Esophagus squamous epithelium (tissue), 4 donors: ENCODE data around the gene PCAT7.

ENCODE experiments used
- POLR2A ChIP-seq, 4 donors: fragments of 450-650 bp; IDR thresholded peaks; one replicate each; pipeline ENCODE4 v1.6.1; 2017; ENCODE audit warnings: antibody characterized with exemption in 4 of 4, mild to moderate bottlenecking in 4 of 4, moderate library complexity in 3 of 4
- TF ChIP-seq, protein P1 (sequence below), 6 experiments: fragments of 450-650 bp in 4 of 6; fragments of 200-600 bp in 2 of 6; sonication (generic) in 2 of 6; IDR thresholded peaks; one replicate each; pipeline ENCODE4 v1.5.1; 2016 to 2019; ENCODE audit warnings: antibody characterized with exemption in 6 of 6, mild to moderate bottlenecking in 4 of 6, moderate library complexity in 4 of 6

DNA sequence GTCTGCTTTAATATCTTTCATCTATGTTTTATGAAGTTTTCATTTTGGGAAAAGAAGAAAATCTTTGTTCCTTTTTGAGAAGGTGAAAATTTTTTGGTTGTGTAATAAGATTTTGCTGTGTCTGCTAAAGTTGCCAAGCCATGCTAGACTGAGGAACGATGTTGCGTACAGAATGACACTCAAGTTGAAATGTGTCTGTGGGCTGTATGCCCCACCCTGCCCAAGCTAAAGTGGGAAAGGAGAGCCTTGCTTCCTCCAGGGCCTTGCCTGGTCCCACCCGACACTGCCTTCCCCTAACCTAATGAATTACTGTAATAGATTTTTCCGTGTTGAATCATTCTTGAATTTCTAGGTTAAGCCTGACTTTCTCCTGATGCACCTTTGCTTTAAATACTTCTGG is 2.5 kb downstream of the PCAT7 start:
- TF ChIP-seq, protein P1, sequence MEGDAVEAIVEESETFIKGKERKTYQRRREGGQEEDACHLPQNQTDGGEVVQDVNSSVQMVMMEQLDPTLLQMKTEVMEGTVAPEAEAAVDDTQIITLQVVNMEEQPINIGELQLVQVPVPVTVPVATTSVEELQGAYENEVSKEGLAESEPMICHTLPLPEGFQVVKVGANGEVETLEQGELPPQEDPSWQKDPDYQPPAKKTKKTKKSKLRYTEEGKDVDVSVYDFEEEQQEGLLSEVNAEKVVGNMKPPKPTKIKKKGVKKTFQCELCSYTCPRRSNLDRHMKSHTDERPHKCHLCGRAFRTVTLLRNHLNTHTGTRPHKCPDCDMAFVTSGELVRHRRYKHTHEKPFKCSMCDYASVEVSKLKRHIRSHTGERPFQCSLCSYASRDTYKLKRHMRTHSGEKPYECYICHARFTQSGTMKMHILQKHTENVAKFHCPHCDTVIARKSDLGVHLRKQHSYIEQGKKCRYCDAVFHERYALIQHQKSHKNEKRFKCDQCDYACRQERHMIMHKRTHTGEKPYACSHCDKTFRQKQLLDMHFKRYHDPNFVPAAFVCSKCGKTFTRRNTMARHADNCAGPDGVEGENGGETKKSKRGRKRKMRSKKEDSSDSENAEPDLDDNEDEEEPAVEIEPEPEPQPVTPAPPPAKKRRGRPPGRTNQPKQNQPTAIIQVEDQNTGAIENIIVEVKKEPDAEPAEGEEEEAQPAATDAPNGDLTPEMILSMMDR (IDR thresholded peaks at IDR 0.05) = no peak
- TF ChIP-seq POLR2A (IDR thresholded peaks at IDR 0.05) = no peak
